HFF-Myc (cell line): ENCODE data around the gene DOC2A.
A peak's percentile ranks its signal among the peaks of the same experiment; 100 is the strongest.

Experiments used
- DNase-seq: peaks from one replicate; pipeline ENCODE4 v3.0.0-alpha.2; 2011; ENCODE audit warnings: low read depth; ENCODE audit errors: extremely low read depth
- H3K4me3 ChIP-seq: replicated peaks from 2 replicates; pipeline ENCODE4 v1.5.1; 2011; ENCODE audit warnings: low read depth, mild to moderate bottlenecking, control low read depth, low read length
- TF ChIP-seq, protein P1 (sequence below): IDR thresholded peaks from 2 replicates; pipeline ENCODE4 v1.5.1; 2012; ENCODE audit warnings: mild to moderate bottlenecking, low read depth, low read length, control low read depth; ENCODE audit errors: missing control alignments

The DOC2A gene

GRCh38 chr16:30011714-30012504 lies 1.1 kb upstream of the DOC2A start:
- DNase-seq, result no peak
- TF ChIP-seq, protein P1, sequence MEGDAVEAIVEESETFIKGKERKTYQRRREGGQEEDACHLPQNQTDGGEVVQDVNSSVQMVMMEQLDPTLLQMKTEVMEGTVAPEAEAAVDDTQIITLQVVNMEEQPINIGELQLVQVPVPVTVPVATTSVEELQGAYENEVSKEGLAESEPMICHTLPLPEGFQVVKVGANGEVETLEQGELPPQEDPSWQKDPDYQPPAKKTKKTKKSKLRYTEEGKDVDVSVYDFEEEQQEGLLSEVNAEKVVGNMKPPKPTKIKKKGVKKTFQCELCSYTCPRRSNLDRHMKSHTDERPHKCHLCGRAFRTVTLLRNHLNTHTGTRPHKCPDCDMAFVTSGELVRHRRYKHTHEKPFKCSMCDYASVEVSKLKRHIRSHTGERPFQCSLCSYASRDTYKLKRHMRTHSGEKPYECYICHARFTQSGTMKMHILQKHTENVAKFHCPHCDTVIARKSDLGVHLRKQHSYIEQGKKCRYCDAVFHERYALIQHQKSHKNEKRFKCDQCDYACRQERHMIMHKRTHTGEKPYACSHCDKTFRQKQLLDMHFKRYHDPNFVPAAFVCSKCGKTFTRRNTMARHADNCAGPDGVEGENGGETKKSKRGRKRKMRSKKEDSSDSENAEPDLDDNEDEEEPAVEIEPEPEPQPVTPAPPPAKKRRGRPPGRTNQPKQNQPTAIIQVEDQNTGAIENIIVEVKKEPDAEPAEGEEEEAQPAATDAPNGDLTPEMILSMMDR, result no peak
- no peak overlapping the region for H3K4me3 ChIP-seq

DNA sequence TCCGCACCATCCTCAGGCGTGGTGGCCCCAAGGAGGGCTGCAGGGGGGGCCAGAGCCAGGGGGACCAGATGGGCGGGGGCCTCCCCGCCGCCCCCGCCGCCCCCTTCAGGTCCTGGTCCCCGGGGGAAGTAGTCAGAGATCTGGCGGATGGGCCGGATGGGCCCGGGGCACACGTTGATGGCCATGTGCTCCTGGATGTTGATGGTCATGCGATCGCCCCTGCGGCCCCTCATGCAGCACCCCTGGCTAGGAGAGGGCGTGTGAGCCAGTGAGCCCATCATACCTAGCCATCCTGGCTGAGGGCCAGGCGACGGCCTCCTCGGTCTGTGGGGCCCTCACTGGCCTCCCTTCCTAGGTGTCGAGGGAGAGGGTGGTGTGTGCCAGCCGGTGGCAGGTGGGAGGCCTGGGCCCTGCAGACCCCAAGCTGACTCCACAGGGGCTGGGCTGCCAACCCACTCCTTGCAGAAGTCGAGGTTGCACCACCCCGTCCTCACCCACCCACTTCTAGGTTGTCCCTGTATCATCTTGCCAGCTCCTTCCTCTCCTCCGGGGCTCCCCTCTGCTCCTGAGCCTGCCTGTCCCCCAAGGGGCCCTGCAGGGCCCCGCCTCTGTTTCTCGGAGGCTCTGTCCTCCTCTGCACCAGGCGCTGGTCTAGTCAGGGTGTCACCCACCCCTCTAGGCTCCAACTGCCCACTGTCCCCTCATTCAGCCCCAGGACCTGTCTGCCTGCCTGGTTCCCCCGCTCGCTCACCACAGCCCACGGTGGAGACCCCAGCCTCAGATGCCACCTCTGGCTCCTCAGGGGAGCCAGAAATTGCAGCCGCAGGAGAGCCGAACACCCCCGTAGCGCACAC lies 610 bp downstream of the DOC2A start:
- TF ChIP-seq, protein P1, result no peak
- peak overlapping the region; percentile 38 for H3K4me3 ChIP-seq
- DNase-seq, result no peak

- DNase-seq, result no peak
- no peak overlapping the region for H3K4me3 ChIP-seq
- TF ChIP-seq, protein P1, result no peak
Observed at GRCh38 chr16:30009085-30009862, 1.6 kb downstream of the DOC2A start.

DNA sequence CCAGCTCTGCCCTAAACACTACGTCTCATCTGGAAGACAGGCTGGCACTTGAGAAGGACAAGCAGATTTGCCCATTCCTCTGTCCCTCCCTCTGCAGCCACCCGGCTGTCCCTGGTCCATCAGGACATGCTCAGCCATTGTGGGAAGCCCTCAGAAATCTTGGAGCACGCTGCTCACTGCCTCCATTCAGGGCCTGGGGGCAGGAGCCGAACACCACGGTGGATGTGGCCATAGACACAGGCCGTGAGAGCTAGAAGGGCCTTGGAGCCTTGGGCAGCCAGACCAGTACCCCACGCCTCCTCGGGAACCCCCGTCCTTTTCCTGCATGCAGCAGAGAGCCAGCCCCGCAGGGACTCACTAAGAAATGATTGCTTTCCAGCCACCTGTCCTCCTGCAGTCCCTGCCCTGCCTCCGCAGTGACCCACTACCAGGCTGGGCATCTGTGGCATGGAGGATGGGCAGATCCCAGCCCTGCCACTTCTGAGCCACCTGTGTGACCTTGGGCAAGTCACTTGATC lies 3.4 kb downstream of the DOC2A start:
- TF ChIP-seq, protein P1, result no peak
- no peak for DNase-seq
- no peak overlapping the region for H3K4me3 ChIP-seq

DNA sequence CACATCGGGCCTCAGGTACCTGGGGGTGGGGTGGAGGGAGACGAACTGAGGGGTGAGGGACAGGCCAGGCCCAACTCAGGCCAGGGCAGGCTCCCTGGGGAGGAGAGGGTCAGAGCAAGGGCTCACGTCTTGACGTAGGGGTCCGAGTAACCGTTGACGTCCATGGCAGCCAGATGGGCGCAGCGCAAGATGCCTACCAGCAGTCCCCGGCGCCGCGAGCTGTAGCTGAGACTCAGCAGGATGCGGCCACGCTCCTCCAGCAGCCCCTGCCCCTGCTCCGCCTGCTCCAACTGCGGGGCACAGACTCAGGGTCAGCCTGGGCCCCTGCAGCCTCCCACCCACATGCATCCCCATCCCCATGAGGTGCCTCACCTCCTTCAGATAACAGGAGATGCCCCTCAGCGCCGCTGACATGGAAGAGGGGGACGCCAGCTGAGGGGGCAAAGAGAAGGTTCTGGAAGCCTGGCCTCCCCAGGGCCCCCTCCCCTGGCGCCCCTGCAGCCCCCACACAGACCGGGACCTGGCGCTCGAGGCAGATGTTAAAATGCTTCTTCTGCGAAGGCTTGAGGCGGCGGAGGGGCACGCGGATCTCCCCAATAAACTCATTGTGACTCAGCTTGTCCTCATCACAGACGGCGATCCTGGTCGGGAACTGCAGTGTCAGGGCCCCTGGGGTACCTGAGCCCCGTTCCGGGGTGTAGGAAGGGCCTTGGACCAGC lies 4.0 kb downstream of the DOC2A start:
- H3K4me3 ChIP-seq, result no peak overlapping the region
- no peak for DNase-seq
- TF ChIP-seq, protein P1, result no peak

- no peak overlapping the region for H3K4me3 ChIP-seq
- TF ChIP-seq, protein P1, result no peak
- no peak for DNase-seq
Observed at GRCh38 chr16:30006095-30006473, 4.7 kb downstream of the DOC2A start.
